NCI-H774 (cell line): Measurements from ENCODE around the gene ZDHHC9.

Experiments used
- DNase-seq: peaks from one replicate; lab custom pipeline; 2025; lab: John Stamatoyannopoulos, UW

ZDHHC9 gene

DNA sequence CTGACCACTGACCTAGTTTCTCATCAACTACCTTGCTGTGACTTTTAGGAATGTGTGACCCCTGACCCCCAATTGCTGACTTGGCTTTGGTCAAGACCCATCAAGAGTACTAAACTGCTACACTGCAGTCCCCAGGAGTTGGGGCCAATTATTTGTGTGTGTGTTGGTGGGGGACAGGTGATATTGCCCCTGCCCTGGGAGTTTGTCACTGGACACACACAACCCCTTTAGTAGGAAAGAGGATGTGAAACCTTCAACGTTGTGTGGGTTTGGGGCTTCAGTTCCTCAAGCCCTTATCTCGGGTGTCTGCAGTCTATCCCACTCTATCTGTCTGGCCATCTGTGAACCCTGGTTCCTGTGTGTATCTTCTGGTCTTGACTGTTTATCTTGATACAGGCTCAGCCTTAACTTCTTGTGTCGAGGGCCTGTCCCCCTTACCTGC lies 57.5 kb downstream of the ZDHHC9 start:
- DNase-seq, result no peak

DNA sequence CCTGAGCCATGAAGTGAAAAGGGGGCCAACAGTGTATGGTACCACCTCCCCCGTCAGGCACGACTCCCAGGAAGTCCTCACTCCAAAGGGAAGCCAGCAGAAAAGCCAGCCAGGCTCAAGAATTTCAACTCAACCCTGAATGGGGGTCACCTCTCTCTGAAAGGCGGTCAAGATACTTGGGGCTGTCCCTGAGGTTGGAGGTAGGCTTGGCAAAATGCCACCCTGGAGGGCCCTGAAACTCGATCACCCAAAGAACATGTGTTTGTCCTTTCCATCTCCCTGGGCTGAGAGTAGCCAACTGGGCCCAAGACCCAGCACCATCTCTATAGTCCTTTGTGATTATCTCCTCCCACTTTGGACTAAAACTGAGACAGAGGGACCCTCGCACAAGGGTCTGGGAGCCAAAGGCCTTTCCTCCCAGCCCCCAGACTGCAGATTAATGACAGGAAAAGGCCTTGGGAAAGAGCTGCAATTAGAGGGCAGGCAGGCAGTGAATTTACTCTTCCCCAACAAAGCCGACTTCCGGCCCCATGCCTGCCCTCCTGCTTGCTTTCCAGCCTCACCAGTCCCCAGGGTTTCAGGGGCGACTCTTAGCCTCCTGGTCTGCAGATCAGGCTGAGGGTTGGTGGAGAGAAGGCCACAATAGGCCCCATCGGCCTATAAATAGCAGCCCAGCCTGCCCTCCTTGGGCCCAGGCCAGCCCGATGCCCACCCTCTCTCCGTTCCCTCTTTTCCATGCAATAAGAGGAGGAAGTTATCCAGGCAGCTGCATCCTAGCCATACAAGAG lies 58.3 kb downstream of the ZDHHC9 start:
- DNase-seq, result no peak

DNA sequence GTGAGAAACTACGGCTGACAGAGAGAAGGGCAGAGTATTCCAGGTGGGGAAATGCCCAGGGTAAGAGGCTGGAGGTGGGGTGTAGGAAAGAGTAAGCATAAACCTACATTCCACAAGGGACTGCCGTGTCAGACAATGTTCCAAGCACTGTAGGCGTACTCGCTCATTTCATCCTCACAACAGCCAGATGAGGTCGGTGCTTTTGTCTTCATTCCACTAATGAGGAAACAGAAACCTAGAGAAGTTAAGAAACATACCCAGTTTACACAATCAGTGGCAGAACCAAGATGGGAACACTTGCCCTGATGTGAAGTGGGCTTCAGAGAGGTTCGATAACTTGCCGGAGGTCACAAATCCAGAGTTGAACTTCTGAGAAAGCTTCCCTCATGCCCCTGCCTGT lies 59.3 kb downstream of the ZDHHC9 start:
- DNase-seq, result no peak

DNA sequence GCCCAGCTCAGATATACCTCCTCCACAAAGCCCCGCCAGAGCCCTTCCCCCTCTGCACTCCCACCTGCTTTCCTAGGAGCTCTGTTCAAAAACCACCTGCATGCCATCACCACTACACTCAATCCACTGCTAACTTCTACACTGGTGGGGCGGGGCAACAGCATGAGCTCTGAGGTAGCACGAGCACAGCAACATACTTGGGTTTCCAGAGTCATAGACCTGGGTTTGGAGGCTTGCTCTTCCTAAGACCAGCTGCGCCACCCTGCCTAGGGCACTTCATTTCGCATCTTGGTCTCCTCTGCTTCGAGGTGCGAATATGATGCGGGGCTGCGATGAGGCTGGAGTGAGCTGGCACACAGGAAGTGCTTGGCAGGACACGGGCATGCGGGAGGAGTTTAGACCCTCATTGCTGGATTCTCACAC lies 60.4 kb downstream of the ZDHHC9 start:
- no peak for DNase-seq

DNA sequence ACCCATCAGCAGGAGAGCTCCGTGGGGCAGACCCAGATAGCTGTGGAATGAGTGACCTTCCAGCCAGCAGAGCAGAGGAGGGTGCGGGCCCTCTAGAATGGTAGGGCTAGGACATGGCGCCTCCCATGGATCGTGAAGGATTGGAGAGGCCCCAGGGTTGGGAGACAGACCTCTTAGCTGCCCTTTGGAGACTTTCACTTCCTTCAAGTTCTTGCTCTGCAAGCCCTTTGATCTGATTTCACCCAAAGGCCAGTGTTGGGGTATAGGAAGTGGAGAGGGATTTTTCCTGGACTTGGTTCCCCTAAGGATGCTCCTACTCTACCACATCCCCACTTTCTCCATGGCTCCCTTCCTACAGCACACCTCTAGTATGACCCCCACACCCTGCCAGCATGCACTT lies 61.0 kb downstream of the ZDHHC9 start:
- DNase-seq, result no peak

DNA sequence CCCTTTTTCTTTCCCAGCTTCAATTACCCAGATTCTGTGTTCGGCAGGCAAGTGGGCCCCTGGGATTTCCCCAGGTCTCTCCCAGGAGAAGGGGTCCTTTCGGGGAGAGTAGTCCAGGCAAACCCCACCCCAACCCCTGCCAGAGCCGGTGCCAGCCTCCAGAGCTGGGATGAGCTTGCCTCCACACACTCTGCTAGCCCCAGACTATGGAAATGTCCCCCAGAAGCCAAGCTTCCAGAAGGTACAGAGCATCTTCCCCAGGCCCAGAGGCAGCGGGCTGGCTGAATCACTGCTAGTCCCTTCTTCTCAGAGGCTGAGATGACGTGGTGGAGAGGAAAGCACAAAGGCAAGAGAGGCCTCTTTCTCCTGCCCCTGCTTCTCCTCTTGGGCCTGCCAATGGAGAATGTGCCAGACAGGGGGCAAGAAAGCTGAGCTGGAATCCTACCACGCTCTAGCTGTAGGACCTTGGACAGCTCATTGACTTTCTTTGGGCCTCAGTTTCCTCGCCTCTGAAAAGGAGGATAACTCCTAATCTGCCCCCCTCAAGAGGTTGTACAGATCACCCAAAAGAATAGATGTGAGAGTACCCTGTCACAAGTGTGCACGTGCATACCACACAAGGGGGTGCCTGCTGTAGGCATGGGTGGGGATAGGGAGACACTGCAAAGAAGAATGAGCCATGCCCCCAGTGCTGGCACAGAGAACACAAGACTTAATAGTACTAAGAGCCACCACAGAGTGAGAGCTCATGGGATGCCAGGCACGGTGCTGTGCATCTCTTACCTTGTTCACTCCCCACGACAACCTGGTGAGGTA lies 61.8 kb downstream of the ZDHHC9 start:
- no peak for DNase-seq

DNA sequence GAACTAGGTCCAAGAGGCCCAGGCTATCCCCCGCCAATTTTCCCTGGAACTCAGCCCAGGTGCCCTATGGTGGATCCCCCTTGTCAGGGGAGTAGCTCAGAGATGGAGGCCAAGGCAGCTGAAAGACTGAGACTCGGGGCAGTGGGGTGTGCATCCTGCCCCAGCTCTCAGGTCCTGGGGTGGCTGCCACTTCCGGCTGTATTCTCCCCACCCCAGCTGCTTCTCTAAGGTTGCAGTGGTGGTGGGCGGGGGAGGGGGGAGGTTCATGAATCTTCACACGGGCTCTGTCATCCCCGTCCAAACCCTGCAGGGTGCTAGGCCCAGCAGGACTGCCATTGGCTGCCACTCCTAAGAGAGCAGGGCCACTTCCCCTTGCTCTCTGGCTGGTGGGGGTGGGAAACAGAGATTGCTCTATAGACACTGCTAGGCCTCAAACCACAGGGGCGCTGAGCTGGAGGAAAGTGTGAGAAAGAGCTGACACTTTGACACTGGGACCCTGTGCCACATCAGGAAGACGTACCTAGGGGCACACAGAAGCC lies 62.5 kb downstream of the ZDHHC9 start:
- DNase-seq, result no peak

DNA sequence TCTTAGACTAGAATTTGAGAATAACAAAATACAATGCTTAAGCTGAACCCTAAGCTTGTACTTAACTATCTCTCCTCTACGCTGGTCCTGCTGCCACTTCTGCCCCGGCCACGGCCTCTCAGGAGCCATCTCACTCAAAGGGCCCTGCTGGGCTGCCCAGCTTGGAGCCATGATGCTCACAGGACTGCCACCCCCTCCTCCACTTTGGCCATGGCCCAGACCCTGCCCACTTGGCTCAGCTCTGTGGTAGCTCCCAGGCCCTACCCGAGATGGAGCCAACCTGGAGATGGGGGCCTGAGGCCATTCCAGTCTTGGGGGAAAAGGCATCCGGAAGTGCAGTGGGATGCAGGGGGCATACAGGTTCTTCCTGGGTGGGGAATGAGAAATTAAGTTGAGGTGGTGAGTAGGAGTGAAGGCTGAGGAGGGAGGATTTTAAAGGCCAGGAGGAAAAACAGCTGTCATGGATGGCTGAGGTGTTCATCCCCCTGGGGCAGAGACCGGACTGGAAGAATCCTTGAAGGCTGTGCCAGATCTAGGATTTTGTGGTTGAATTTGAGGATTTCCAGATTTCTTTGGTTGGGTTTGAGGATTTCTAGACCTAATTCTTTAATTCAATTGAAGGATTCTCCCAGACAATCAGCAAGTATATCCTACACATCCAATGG lies 63.1 kb downstream of the ZDHHC9 start:
- no peak for DNase-seq

DNA sequence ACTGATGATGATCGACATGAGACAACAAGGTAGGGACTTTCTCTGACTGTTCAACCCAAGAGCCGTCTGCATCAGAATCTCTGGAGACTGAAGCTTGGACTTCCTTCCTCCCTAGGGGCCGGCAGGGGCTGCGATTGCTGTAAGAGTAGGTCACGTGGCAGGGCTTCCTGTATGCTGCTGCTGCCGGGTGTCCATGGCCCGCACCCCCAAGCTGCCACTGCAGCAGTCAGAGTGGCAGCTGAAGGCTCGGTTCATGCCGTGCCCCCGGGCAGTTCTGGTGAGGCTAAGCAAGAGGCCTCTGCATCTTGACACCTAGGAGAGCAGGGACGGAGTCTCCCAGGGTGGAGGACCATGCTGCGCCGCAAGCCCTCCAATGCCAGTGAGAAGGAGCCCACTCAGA lies 63.9 kb downstream of the ZDHHC9 start, which contains the start of gene SASH3:
SASH3 (plus strand) TSS at position 203 of the 400 bp plus-strand sequence; CDS start at position 352, 149 bp downstream.
- no peak for DNase-seq

DNA sequence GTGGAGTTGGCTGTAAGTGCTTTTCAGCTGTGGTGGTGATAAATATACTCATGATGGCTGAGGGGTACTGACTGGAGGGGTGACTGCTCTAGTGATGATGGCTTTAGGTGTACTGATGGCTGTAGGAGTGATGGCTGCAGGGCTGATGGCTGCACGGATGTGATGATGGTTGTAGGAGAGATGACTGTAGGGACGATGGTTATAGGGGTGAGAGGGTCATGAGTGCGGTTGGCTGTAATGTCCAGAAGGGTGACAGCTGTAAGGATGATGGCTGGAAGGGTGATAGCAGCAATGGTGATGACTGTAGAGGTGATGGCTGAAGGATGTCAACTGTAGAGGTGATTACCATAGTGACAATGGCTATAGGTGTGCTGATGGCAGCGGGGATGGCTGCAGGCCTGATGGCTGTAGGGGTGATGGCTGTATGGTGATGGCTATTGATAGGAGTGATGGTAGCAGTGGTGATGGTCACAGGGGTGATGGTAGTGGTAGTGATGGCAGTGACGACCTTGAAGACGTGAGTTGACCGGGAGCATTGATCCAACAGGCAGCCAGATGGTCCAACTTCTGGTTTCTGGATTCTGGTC lies 64.5 kb downstream of the ZDHHC9 start:
- no peak for DNase-seq

DNA sequence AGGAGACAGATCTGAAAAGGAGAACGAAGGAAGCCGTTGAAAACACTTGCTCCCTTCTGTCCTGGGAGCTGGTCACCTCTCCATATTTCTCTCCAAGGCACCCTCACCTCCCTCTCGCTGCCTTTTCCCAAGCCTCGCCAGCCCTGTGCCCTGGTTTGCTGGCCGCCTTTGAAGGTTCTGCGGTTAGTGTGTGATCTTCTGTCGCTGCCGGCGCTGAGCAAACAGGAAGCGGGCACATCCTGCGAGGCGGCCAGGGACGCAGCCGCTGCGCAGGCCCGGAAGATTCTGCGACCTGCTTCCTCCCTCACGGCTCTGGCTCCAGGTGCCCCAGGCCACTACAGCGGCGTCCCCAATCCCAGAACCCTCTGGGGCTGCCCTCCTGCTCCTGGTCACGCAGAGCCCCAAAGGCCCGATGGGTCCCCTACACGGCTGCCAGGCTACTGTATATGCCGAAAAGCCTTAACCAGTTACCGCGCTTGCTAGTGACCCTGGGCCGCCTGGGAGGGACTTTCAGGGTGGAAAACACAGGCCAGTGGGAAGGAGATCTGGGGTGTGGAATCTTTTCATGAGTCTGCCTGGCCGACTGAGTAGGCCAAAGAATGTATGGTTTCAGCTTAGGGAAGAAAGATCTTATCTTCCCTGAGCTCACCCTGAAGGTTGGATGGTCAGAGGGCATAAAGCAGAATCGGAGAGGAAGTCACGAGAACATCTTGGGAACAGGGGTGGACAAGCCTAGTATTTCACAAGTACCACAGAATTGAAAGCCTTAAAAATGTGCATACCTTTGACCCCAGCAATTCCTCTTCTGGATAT lies 66.3 kb downstream of the ZDHHC9 start:
- DNase-seq, result no peak

DNA sequence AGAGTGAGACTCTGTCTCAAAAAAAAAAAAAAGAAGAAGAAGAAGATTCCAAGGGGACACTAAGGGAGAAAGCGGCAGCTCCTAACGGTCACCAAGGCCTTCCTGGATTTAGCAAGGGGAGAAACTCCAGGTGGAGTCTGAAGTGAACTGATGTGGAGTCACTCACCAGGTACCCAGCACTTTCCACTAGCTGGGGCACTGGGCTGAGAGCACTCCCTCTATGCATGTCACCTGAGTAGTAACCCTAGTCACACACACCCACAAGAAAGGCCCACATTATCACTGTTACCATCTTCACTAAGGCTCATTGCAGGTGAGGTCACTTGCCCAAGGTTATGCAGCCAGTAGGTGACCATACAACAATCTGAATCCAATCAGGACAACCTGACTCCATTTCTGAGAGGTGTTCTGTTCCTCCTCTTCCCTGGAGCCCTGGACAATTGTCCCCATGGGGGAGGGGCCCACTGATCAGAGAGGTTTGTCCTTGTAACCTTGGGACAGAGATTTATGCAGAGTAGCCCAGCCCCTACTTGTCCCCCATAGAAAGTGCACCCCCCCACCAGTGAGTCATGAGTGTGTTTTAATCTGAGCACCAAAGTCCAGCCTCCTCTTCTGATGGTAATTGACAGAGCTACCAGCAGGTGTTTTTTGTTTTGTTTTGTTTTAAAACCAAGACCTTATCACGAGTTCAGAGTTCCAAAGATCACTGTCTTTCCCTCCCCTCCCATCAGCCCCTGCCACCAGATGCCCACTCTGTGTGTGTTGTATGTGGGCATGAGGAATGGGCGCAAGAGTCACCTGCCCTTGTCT lies 69.8 kb downstream of the ZDHHC9 start:
- no peak for DNase-seq

DNA sequence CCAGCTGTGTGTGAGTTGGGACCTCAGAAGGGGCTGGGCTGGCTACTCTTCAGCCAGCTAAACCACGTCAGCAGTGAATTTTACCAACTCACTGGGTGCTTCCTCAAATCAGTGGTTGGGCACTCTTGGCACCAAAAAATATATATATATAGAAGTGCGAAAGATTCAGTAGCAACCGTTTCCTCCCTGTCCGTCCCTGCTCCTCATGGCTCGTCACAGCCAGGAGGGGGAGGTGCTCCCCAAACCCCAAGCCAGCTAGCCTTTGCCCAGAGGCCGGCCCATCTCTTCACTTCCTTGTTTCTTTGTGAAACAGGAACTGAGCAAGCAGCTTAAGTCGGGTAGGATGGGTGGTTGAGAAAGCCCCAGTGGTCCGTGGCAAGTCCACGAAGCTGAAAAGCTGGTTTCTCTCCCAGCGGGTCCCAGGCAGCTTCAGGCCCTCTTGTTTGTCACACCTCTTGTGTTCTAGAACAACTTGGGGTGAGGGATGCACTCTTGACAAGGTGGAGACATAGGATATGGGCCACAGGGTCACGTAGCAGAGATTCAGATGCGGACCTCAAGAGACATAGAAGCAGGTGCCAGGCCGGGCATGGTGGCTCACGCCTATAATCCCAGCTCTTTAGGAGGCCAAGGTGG lies 70.8 kb downstream of the ZDHHC9 start:
- no peak for DNase-seq

DNA sequence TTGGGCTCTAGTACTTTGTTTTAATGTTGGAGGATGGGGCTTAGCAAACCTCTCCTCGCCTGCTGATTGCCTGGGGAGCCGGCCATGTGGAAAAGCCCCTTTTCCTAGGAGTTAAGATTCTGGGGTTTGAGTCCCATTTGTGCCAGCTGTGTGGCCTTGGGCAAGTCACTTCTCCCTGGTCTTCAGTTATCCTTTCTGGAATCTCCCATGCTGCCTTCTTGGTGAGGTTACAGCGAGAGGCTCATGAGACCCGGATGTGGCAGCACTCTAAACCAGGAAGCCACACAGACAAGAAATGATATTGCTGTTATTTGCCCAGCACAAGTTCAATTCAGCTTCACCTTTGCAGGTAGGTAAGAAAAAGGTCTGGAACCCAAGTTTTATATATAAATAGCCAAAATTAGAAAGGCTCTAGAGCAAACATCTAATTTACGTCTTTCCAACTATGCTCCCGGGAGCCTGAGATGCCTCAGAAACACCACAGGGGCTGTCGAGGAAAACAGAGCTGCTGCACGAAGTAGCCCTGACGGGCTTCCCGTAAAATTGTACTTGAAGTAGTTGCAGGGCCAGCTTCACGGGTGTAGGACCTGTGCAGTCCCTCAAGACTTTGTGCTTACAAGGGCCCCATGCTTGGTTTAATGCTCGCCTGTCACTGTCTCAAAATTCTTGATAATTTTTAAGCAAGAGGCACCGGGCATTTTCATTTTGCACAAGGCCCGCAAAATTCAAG lies 72.3 kb downstream of the ZDHHC9 start:
- DNase-seq, result no peak

DNA sequence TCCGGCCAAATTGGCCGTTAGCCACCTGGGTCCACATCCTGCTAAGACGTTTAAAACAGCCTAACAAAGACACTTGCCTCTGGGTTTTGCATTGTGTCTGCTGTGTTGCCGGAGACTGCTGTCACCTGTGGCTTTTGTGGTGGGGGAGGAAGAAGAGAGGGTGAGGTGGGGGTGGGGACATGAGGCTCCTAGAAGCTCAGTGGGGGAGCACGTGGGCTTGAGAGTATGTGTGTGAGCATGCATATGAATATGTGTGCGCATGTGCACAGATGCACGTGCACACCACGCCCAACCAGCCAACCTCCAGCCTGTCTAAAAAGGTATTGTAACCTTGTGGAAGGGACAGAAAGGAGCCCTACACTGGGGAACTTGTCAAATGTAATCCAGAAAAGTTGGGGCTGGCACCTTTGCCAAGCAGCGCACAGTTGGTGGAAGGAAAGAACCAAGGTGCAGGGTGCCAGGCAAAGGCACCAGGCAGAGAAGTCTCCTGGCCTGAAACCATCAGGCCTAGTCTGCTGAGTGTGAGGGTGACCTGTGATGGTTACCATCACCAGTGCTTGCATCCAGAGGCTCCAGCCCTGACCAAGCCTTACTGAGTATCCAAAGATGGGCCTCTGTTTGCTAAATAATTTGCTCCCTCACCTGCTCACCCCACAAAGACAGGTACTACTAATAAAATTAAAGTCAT lies 74.1 kb downstream of the ZDHHC9 start:
- no peak for DNase-seq

DNA sequence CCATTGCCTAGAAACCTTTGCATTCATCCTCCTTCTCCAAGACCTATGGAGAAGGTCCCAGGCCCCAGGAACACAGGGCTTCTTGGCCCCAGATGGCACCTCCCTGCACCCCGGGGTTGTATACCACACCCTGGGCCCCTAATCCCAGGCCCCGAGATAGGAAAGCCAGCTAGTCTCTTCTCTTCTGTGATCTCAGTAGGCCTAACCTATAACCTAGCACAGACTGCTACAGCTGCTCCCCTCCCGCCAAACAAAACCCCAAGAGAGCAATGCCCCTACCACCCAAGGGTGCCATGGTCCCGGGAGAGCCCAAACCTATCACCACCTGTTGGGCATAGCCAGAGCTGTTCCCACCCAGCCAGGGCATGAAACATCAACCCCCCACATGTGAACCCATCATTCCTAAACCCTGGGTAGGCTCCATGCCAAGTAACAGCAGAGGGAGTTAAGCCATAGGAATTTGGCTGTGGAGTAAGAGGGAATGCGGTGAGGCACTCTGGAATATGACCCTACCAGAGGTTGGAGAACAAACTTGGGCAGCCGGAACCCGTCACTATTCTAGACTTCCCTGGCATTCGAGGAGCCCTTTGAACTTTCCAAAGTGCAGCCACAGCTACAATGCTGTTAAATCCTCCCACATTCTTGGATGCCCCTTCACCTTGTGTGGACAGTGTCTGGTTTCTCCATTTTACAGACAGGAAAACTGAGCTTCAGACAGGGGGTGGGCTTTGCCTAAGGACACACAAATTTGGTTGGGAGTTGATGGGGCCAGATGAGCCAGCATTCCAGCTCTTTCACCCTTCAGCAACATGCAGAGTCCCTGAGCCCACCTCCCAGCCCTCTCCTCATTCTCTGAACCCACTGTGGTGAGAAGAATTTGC lies 74.9 kb downstream of the ZDHHC9 start:
- DNase-seq, result no peak

DNA sequence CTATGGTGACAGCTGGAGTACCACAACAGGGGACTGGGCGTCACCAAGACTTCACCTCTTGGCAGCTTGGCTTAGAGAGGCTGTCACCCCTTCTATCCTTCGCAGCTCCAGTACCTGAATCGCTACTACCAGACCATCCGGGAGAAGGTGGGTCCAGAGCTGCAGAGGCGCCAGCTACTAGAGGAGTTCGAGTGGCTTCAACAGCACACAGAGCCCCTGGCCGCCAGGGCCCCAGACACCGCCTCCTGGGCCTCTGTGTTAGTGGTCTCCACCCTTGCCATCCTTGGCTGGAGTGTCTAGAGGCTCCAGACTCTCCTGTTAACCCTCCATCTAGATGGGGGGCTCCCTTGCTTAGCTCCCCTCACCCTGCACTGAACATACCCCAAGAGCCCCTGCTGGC lies 75.5 kb downstream of the ZDHHC9 start:
- DNase-seq, result no peak
